BJ (cell line): ENCODE data around the gene APLP2. TPM values are rescaled to one million over a fixed set of nuclear protein-coding genes. Genes with fewer than 3 reads are reported as not detected.

ENCODE experiments used
- CTCF ChIA-PET: fragments of 350-600 bp; formaldehyde crosslinking; extraction: SDS; loops from one replicate; lab custom pipeline; 2021; ENCODE audit warnings: antibody characterized with exemption, inconsistent platforms; lab: Yijun Ruan, JAX
- POLR2A ChIA-PET: fragments of 300-600 bp; sonication (Branson Sonifier 250); formaldehyde crosslinking; extraction: SDS; loops from one replicate; lab custom pipeline; 2021; ENCODE audit warnings: antibody characterized with exemption; lab: Charles Lee
- DNase-seq: peaks from one replicate; pipeline ENCODE4 v3.0.0-alpha.2; 2011; ENCODE audit warnings: low read depth
- H3K27me3 ChIP-seq: 2 replicates; pipeline ENCODE4 v1.6.0; 2011; ENCODE audit warnings: low read length; ENCODE audit not compliant: control insufficient read depth, insufficient read depth
- H3K36me3 ChIP-seq: 2 replicates; pipeline ENCODE4 v1.5.1; 2011; ENCODE audit warnings: low read length; ENCODE audit not compliant: control insufficient read depth, insufficient read depth
- H3K4me3 ChIP-seq: 2 replicates; pipeline ENCODE4 v1.5.1; 2011; ENCODE audit warnings: low read depth, mild to moderate bottlenecking, control low read depth, low read length
- CTCF ChIP-seq: IDR thresholded peaks from 2 replicates; pipeline ENCODE4 v1.5.1; 2011; ENCODE audit warnings: low read depth, mild to moderate bottlenecking, control low read depth, inconsistent platforms, low read length, moderate library complexity; ENCODE audit not compliant: insufficient read depth
- polyA plus RNA-seq: library from polyadenylated mRNA; depleted of rRNA; stranded (reverse); fragments of >200 nt; gene quantifications from 2 replicates; pipeline ENCODE4 v1.2.3, GENCODE V29; 2011

The APLP2 gene
- polyA plus RNA-seq, 1 experiment = 465 TPM

DNA sequence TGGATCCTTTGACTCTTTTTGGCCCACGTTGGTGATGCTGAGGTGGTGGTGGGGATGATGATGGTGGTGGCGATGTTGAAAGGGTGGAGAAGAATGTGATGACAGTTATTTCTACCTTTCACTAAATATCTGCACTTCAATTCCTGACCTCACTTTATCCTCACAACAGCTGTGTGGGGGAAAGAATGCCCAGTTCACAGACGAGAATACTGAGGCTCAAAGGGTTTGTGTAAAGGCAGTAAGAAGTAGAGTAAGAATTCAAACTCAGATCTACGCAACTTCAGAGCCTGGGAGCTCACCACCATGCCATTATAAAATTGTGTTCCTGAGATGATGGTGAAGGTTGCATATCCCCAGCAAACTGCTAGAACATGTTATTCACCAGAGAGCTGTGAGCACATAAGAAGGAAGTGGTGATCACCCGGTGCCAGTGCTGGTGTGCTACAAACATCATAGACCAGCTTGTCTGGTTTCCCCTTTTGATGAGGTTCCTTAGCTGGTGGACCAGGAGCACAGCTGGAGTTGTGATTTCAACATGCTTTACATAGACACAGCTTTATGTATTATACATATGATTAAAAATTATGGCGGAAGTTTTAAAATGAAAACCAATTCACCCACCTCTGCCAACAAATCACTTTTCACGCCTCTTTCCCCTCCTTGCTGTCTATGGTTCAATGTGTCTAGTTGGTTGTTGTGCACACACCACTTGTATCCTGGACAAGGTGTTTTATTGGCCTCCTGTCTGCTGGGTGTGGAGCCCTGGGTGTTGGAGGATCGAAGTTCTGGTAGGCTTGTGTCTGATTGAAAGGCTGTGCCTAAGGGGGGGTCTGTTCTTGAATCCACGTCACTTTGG lies 96.1 kb downstream of the APLP2 start:
- CTCF ChIA-PET = no interaction called here
- no peak for TF ChIP-seq CTCF
- DNase-seq = no peak

GRCh38 chr11:130166457-130166784 lies 96.7 kb downstream of the APLP2 start:
- no peaks in the 10 kb centered on the region for H3K36me3 ChIP-seq
- H3K27me3 ChIP-seq = peaks cover 19% of the 10 kb centered on the region
- CTCF ChIA-PET = no interaction called here
- peak; percentile 74 for DNase-seq
- H3K4me3 ChIP-seq = no peak overlapping the region
- POLR2A ChIA-PET = no interaction called here
- no peak for TF ChIP-seq CTCF

More for the DNA sequence above, 96.1 kb downstream of the APLP2 start:
- H3K4me3 ChIP-seq = no peak overlapping the region
- peaks cover 24% of the 10 kb centered on the region for H3K27me3 ChIP-seq
- POLR2A ChIA-PET = no interaction called here
- H3K36me3 ChIP-seq = no peaks in the 10 kb centered on the region

- ChIA-PET POLR2A (no interaction called here), CTCF (no interaction called here)
- Histone ChIP-seq H3K36me3 (no peaks in the 10 kb centered on the region), H3K27me3 (peaks cover 13% of the 10 kb centered on the region; the same call in 1 of the 2 replicates), H3K4me3 (no peak overlapping the region)
- no peak for TF ChIP-seq CTCF
- DNase-seq = no peak
Measured at GRCh38 chr11:130167146-130167545, 97.5 kb downstream of the APLP2 start.

DNA sequence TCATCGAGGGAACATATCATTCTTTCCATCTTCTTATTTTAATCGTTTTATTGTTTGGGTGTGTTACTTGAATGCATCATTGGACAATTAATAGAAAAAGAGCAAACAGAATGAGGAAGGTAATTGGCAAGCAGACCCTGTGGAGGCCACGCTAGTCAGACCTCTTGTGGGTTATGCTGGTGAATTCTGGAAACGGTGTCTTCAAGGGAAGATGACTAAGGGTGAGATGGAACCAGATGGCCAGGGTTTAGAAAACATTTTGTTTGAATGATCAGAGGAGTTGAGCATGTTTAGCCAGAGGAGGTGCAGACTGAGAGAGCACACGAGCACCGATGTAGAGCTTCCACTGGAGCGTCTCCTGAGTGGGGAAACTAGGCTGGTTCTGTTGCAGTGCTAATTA lies 98.4 kb downstream of the APLP2 start:
- H3K27me3 ChIP-seq = peaks cover 10% of the 10 kb centered on the region
- POLR2A ChIA-PET = no interaction called here
- H3K36me3 ChIP-seq = no peaks in the 10 kb centered on the region
- no peak for DNase-seq
- TF ChIP-seq CTCF = no peak
- H3K4me3 ChIP-seq = no peak overlapping the region
- CTCF ChIA-PET = no interaction called here

DNA sequence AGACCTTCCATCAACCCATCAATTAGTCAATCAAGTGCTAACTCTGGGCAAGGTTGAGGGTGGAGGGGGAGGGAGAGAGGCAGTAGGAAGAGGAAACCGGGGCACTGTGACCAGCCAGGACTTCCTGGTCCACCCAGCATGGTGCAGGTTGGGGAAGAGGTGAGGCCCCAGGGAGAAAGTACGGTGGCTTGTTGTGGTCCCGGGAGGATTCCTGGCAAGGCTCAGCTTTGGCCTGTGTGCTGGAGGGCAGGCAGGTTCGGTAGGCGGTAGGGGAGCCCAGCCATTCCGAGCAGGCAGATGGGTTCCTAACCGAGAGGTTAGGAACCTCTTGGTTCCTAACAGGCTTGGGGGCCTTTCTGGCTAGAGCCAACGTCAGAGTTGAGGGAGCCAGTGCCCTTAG lies 100.7 kb downstream of the APLP2 start:
- peaks cover 8% of the 10 kb centered on the region for H3K27me3 ChIP-seq
- H3K4me3 ChIP-seq = no peak overlapping the region
- DNase-seq = no peak
- CTCF ChIA-PET = no interaction called here
- no peak for TF ChIP-seq CTCF
- H3K36me3 ChIP-seq = no peaks in the 10 kb centered on the region
- POLR2A ChIA-PET = no interaction called here
